ENCODE results near the gene NDUFAF7. TPM values are rescaled to one million over a fixed set of nuclear protein-coding genes. Genes with fewer than 3 reads are reported as not detected.

Gene NDUFAF7
- polyA plus RNA-seq, 1 donor from 2014 or later: 132 TPM

GRCh38 chr2:37201208-37201607 is 30.2 kb upstream of the NDUFAF7 start:
- no peak overlapping the region for H3K27ac ChIP-seq (ENCODE audit: low read length)

GRCh38 chr2:37201766-37202165 is 29.7 kb upstream of the NDUFAF7 start:
- Histone ChIP-seq H4K20me1 (ENCODE audit: insufficient read depth) (no peaks in the 10 kb centered on the region), H3K27me3 (ENCODE audit: insufficient read depth, low read depth, low read length) (no peaks in the 10 kb centered on the region), H3K9ac (ENCODE audit: low read length) (no peak overlapping the region), H3K9me3 (ENCODE audit: low read length) (peaks cover 5% of the 10 kb centered on the region), H3K4me3 (ENCODE audit: low read length) (no peak overlapping the region), H3K9me2 (ENCODE audit: insufficient read depth, low read length) (no peaks in the 10 kb centered on the region), H3K36me3 (ENCODE audit: insufficient read depth, low read length) (peaks cover 7% of the 10 kb centered on the region), H3K27ac (ENCODE audit: low read length) (no peak overlapping the region), H2AFZ (ENCODE audit: low read depth, low read length) (no peak overlapping the region), H3F3A (ENCODE audit: insufficient read depth, low read length, poor library complexity, severe bottlenecking) (no peaks in the 10 kb centered on the region), H3K79me2 (replicated peaks; ENCODE audit: insufficient read depth, low read length) (no peaks in the 10 kb centered on the region), H3K4me2 (ENCODE audit: low read length) (no peak overlapping the region)
- TF ChIP-seq CTCF (IDR thresholded peaks at IDR 0.05; ENCODE audit: poor library complexity, severe bottlenecking) (no peak), RAD21 (conservative IDR thresholded peaks at IDR 0.05) (no peak), POLR2AphosphoS5 (IDR thresholded peaks at IDR 0.05) (no peak), MXI1 (conservative IDR thresholded peaks at IDR 0.05; ENCODE audit: poor library complexity, severe bottlenecking) (no peak), TAF1 (IDR thresholded peaks at IDR 0.05; ENCODE audit: low read depth) (no peak), EP300 (conservative IDR thresholded peaks at IDR 0.05; ENCODE audit: poor library complexity, severe bottlenecking) (no peak), SMC3 (conservative IDR thresholded peaks at IDR 0.05; ENCODE audit: poor library complexity) (no peak)

More at GRCh38 chr2:37201208-37201607, 30.2 kb upstream of the NDUFAF7 start:
- Histone ChIP-seq H3K9ac (ENCODE audit: low read length) (no peak overlapping the region), H3K27me3 (ENCODE audit: insufficient read depth, low read depth, low read length) (no peaks in the 10 kb centered on the region), H2AFZ (ENCODE audit: low read depth, low read length) (no peak overlapping the region), H3K79me2 (replicated peaks; ENCODE audit: insufficient read depth, low read length) (no peaks in the 10 kb centered on the region), H3K36me3 (ENCODE audit: insufficient read depth, low read length) (peaks cover 7% of the 10 kb centered on the region), H3K4me2 (ENCODE audit: low read length) (no peak overlapping the region), H4K20me1 (ENCODE audit: insufficient read depth) (no peaks in the 10 kb centered on the region), H3F3A (ENCODE audit: insufficient read depth, low read length, poor library complexity, severe bottlenecking) (no peaks in the 10 kb centered on the region), H3K9me3 (ENCODE audit: low read length) (peaks cover 5% of the 10 kb centered on the region), H3K4me3 (ENCODE audit: low read length) (no peak overlapping the region), H3K9me2 (ENCODE audit: insufficient read depth, low read length) (no peaks in the 10 kb centered on the region)
- TF ChIP-seq REST (IDR thresholded peaks at IDR 0.05; ENCODE audit: borderline replicate concordance) (no peak), MXI1 (conservative IDR thresholded peaks at IDR 0.05; ENCODE audit: poor library complexity, severe bottlenecking) (no peak), RAD21 (conservative IDR thresholded peaks at IDR 0.05) (no peak), TAF1 (IDR thresholded peaks at IDR 0.05; ENCODE audit: low read depth) (no peak), CTCF (IDR thresholded peaks at IDR 0.05; ENCODE audit: poor library complexity, severe bottlenecking) (no peak), EP300 (conservative IDR thresholded peaks at IDR 0.05; ENCODE audit: poor library complexity, severe bottlenecking) (no peak), EZH2 (IDR thresholded peaks at IDR 0.05; ENCODE audit: borderline replicate concordance, insufficient read depth, low read length, poor library complexity, severe bottlenecking) (no peak), SMC3 (conservative IDR thresholded peaks at IDR 0.05; ENCODE audit: poor library complexity) (no peak), POLR2AphosphoS5 (IDR thresholded peaks at IDR 0.05) (no peak)

Data from neural cell (in vitro differentiated cells).